Activated T-cell treated with anti-CD3 and anti-CD28 coated beads, Interleukin-2, amount 50 U/mL, for 24 hours (primary cell): ENCODE results near the gene CORIN.

Source experiments
- DNase-seq: peaks from one replicate; pipeline ENCODE4 v3.0.0-alpha.2; 2020
- H3K27ac Mint-ChIP-seq: 2 replicates; pipeline ENCODE4 v1.8.0; 2020; ENCODE audit warnings: mild to moderate bottlenecking, mixed read lengths
- H3K27me3 Mint-ChIP-seq: 2 replicates; pipeline ENCODE4 v1.8.0; 2020; ENCODE audit warnings: mixed read lengths
- H3K36me3 Mint-ChIP-seq: 2 replicates; pipeline ENCODE4 v1.8.0; 2020; ENCODE audit warnings: low read depth, mixed read lengths
- H3K4me1 Mint-ChIP-seq: 2 replicates; pipeline ENCODE4 v1.8.0; 2020; ENCODE audit warnings: low read depth, mixed read lengths
- H3K4me3 Mint-ChIP-seq: 2 replicates; pipeline ENCODE4 v1.8.0; 2020; ENCODE audit warnings: mild to moderate bottlenecking, moderate library complexity, mixed read lengths
- H3K9me3 Mint-ChIP-seq: 2 replicates; pipeline ENCODE4 v1.8.0; 2020; ENCODE audit warnings: mixed read lengths

Gene CORIN

DNA sequence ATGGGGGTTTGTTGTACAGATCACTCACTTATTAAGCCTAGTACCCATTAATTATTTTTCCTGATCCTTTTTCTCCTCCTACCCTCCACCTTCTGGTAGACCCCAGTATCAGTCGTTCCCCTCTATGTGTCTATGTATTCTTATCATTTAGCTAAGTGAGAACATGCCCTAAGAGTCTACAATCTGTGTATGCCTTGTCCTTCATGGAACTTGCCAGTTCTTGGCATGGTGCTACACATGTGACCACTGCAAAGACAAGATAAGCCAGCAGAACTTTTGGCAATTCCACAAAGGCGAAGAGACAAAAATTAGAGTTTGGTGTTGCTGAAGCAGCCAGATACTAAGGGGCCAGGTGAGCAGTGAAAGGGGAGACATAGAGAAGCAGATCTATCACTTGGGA, 101.3 kb downstream of the CORIN start:
- Mint-ChIP-seq H3K27ac (no peak overlapping the region), H3K4me1 (no peaks in the 10 kb centered on the region), H3K9me3 (peaks cover 9% of the 10 kb centered on the region), H3K36me3 (no peaks in the 10 kb centered on the region), H3K27me3 (peaks cover 17% of the 10 kb centered on the region), H3K4me3 (no peak overlapping the region)
- DNase-seq, result no peak

DNA sequence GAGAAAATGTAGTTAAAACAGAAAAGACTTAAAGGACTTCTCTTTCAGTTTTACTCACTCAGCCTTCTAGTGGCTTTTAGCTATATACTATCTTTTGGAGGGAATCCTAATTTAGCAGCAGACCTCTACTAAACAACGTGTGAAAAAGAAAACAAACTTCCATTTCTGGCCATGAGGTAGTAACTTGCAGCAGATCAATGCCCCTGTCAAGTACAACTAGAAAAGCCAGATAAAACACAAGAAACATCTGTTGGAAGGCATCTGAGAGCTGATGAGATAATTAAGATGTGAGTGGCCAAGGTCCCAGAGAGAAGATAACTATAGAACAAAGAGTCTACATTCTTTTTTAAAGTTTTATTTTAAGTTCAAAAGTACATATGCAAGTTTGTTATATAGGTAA, 101.7 kb downstream of the CORIN start:
- DNase-seq, result no peak
- no peaks in the 10 kb centered on the region for H3K4me1 Mint-ChIP-seq
- H3K9me3 Mint-ChIP-seq, result peaks cover 9% of the 10 kb centered on the region
- H3K36me3 Mint-ChIP-seq, result no peaks in the 10 kb centered on the region
- H3K27me3 Mint-ChIP-seq, result peaks cover 19% of the 10 kb centered on the region
- H3K27ac Mint-ChIP-seq, result no peak overlapping the region
- no peak overlapping the region for H3K4me3 Mint-ChIP-seq

- no peak for DNase-seq
- Mint-ChIP-seq H3K4me1 (no peaks in the 10 kb centered on the region), H3K27ac (no peak overlapping the region), H3K36me3 (no peaks in the 10 kb centered on the region), H3K9me3 (peaks cover 5% of the 10 kb centered on the region), H3K27me3 (peaks cover 23% of the 10 kb centered on the region), H3K4me3 (no peak overlapping the region)
Observed at GRCh38 chr4:47733302-47734175, 104.3 kb downstream of the CORIN start.

- H3K9me3 Mint-ChIP-seq, result no peaks in the 10 kb centered on the region
- H3K27me3 Mint-ChIP-seq, result peaks cover 19% of the 10 kb centered on the region
- H3K4me1 Mint-ChIP-seq, result no peaks in the 10 kb centered on the region
- DNase-seq, result no peak
- no peaks in the 10 kb centered on the region for H3K36me3 Mint-ChIP-seq
- H3K4me3 Mint-ChIP-seq, result no peak overlapping the region
- no peak overlapping the region for H3K27ac Mint-ChIP-seq
Observed at GRCh38 chr4:47731182-47731581, 106.7 kb downstream of the CORIN start.

DNA sequence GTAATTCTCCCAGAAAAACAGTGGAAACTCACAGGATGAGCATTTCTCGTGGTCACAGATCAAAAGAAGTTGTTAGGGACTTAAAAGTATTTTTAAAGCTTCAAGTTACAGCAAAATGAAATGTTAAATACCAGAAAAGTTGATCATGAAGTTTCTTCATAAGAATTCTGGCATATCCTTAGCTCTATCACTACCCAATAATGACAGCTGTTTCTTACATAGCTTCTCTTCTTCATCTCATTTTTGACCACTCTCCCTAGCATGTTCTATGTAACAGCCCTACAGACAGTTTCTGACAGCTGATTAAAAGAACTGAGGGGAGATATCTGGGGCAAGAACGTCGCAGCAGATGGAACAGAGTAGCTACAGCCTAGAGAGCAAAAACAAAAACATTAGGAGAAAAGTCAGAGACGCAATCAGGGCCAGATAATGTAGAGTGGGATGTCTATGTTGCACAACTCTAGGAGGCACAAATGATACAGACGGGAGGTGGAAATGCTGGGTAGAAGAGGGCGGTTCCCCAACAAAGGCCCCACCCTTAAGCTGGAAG, 108.7 kb downstream of the CORIN start:
- Mint-ChIP-seq H3K4me1 (no peaks in the 10 kb centered on the region), H3K27ac (no peak overlapping the region), H3K4me3 (no peak overlapping the region), H3K27me3 (peaks cover 23% of the 10 kb centered on the region), H3K36me3 (no peaks in the 10 kb centered on the region), H3K9me3 (no peaks in the 10 kb centered on the region)
- no peak for DNase-seq

GRCh38 chr4:47721892-47722575, 115.8 kb downstream of the CORIN start:
- no peaks in the 10 kb centered on the region for H3K9me3 Mint-ChIP-seq
- H3K4me1 Mint-ChIP-seq, result no peaks in the 10 kb centered on the region
- H3K36me3 Mint-ChIP-seq, result no peaks in the 10 kb centered on the region
- peaks cover 38% of the 10 kb centered on the region for H3K27me3 Mint-ChIP-seq
- no peak overlapping the region for H3K4me3 Mint-ChIP-seq
- no peak for DNase-seq
- no peak overlapping the region for H3K27ac Mint-ChIP-seq

DNA sequence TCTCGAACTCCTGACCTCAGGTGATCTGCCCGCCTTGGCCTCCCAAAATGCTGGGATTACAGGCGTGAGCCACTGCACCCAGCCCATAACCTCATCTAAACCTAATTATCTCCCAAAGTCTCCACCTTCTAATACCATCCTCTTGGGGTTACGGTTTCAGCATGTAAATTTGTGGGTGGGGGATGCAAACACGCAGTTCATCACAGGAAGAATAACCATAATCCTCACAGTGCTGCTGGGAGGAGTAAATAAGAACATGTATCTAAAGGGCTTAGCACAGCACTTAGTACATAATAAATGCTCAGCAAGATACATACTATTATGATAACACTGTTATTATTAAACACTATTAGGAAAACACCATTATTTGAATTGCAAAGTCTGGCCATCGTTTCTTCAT, 116.4 kb downstream of the CORIN start:
- H3K4me1 Mint-ChIP-seq, result no peaks in the 10 kb centered on the region
- no peaks in the 10 kb centered on the region for H3K36me3 Mint-ChIP-seq

DNA sequence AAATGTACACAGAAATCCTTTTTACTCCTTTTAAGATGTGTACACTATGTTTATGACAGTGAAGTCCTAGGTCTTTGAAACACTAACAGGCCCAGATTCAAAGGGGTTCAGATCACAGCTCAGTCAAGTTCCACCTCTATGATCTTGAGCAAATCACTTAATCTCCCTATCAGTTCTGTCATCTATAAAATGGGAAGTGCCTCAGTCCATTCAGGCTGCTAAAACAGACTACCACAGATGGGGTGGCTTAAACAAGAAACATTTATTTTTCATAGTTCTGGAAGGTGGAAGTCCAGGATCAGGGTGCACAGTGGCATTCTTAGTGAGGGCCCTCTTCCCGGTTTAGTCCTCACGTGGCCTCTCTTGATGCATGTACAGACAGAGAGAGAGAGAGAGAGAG, 117.1 kb downstream of the CORIN start:
- H3K36me3 Mint-ChIP-seq, result no peaks in the 10 kb centered on the region
- H3K9me3 Mint-ChIP-seq, result no peaks in the 10 kb centered on the region

More for the DNA sequence above, 116.4 kb downstream of the CORIN start:
- Mint-ChIP-seq H3K9me3 (no peaks in the 10 kb centered on the region), H3K4me3 (no peak overlapping the region), H3K27me3 (peaks cover 39% of the 10 kb centered on the region), H3K27ac (no peak overlapping the region)
- DNase-seq, result no peak

GRCh38 chr4:47719576-47719975, 118.3 kb downstream of the CORIN start:
- H3K9me3 Mint-ChIP-seq, result no peaks in the 10 kb centered on the region
- H3K4me1 Mint-ChIP-seq, result no peaks in the 10 kb centered on the region
- peaks cover 46% of the 10 kb centered on the region for H3K27me3 Mint-ChIP-seq
- H3K4me3 Mint-ChIP-seq, result no peak overlapping the region
- H3K27ac Mint-ChIP-seq, result no peak overlapping the region
- H3K36me3 Mint-ChIP-seq, result no peaks in the 10 kb centered on the region
- DNase-seq, result no peak

More for the DNA sequence above, 117.1 kb downstream of the CORIN start:
- DNase-seq, result no peak
- peaks cover 39% of the 10 kb centered on the region for H3K27me3 Mint-ChIP-seq
- no peaks in the 10 kb centered on the region for H3K4me1 Mint-ChIP-seq
- H3K27ac Mint-ChIP-seq, result no peak overlapping the region
- H3K4me3 Mint-ChIP-seq, result no peak overlapping the region

GRCh38 chr4:47718696-47719095, 119.2 kb downstream of the CORIN start:
- Mint-ChIP-seq H3K27me3 (peaks cover 46% of the 10 kb centered on the region), H3K4me3 (no peak overlapping the region), H3K4me1 (no peaks in the 10 kb centered on the region), H3K27ac (no peak overlapping the region), H3K36me3 (no peaks in the 10 kb centered on the region), H3K9me3 (no peaks in the 10 kb centered on the region)
- DNase-seq, result no peak

- Mint-ChIP-seq H3K27me3 (peaks cover 39% of the 10 kb centered on the region), H3K9me3 (no peaks in the 10 kb centered on the region), H3K4me1 (no peaks in the 10 kb centered on the region), H3K4me3 (no peak overlapping the region), H3K36me3 (no peaks in the 10 kb centered on the region), H3K27ac (no peak overlapping the region)
- DNase-seq, result no peak
Observed at GRCh38 chr4:47717188-47717587, 120.7 kb downstream of the CORIN start.

- Mint-ChIP-seq H3K4me3 (no peak overlapping the region), H3K27me3 (peaks cover 39% of the 10 kb centered on the region), H3K27ac (no peak overlapping the region), H3K4me1 (no peaks in the 10 kb centered on the region), H3K9me3 (no peaks in the 10 kb centered on the region), H3K36me3 (no peaks in the 10 kb centered on the region)
- no peak for DNase-seq
Observed at GRCh38 chr4:47715716-47716416, 122.0 kb downstream of the CORIN start.

DNA sequence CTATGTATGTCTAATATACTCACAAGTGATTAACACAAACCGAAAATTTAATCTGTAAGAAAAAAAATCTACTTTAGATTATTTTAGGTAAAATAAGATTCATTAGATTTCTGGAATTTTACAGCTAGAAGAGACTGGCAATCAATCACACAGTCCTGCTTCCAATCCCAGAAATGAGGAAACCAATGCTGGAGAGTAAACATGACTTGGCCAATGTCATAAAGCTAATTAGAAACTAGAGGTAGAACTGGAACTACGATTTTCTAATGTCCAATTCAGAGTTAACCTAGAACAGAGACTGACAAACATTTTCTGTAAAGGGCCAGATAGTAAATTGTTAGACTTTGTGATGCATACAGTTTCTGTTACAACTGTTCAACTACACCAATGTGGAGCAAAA, 123.6 kb downstream of the CORIN start:
- Mint-ChIP-seq H3K36me3 (no peaks in the 10 kb centered on the region), H3K9me3 (no peaks in the 10 kb centered on the region), H3K4me1 (no peaks in the 10 kb centered on the region), H3K27me3 (peaks cover 47% of the 10 kb centered on the region), H3K27ac (no peak overlapping the region), H3K4me3 (no peak overlapping the region)
- no peak for DNase-seq

DNA sequence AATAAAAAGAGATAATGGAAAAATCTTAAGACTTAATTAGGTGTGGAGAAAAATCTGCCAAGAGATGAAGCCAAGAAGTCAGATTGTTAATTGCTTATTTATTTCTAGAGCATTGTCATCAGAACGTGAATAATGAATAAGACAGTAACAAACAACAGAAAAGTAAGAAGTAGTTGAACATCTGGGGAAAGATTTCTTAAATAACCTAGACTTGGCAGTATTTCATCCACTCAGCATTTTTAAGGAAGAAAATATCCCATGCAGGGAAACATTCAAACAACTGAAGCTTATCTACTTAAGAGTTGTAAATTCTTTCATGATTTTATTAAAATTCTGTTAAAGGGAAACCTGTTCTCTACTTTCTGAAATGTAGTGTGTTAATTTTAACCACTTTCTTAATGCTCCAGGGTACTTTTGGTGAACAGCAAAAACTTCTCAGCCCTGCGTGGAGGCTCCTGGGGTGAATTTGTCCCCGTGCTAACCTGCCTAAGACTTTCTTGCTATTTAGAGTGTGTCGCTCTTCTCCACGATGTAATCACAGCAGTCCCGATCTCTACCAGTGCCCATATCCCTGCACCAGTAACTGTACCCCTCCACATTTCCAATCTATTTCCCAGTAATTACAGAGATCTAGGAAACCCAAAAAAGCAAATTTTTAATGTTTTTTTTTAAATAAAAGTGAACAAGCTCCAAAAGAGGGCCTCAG, 124.6 kb downstream of the CORIN start:
- peaks cover 47% of the 10 kb centered on the region for H3K27me3 Mint-ChIP-seq
- no peaks in the 10 kb centered on the region for H3K9me3 Mint-ChIP-seq
- DNase-seq, result no peak
- no peak overlapping the region for H3K4me3 Mint-ChIP-seq
- no peaks in the 10 kb centered on the region for H3K36me3 Mint-ChIP-seq
- no peak overlapping the region for H3K27ac Mint-ChIP-seq
- H3K4me1 Mint-ChIP-seq, result no peaks in the 10 kb centered on the region
